Measurements from ENCODE around the gene ZDHHC8. TPM values are rescaled to one million over a fixed set of nuclear protein-coding genes. Genes with fewer than 3 reads are reported as not detected.

ZDHHC8 gene
- total and polyA plus RNA-seq, 10 donors, result 12.7 to 71.5 (median 33.6) TPM

DNA sequence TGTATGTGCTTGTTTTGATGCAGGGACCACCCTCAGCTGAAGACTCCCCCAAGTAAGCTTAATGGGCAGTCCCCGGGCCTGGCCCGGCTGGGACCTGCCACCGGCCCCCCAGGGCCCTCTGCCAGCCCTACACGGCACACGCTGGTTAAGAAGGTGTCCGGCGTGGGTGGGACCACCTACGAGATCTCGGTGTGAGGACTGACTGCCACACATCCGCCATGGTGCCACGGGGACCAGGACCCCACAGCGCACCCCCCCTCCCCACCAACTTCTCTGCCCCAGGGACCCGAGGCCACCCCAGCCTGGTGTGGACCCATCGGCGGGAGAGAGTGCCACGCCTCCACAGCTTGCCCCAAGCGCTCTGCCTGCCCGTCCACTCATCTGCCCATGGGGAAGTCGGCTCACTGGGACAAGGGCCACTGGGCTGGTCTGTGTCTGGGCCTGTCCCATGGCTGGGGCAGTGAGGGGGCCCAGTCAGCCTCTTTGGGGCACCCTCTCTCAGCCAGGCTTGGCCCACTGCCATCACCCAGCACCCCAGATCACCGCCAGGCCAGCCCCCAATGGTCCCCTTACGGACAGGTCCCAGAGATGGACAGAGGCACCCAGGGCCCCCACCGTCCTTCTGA is 13.7 kb downstream of the ZDHHC8 start:
- no peaks in the 10 kb centered on the region for H3K27me3 ChIP-seq (replicated peaks in 1 of 7)
- no peak for DNase-seq

DNA sequence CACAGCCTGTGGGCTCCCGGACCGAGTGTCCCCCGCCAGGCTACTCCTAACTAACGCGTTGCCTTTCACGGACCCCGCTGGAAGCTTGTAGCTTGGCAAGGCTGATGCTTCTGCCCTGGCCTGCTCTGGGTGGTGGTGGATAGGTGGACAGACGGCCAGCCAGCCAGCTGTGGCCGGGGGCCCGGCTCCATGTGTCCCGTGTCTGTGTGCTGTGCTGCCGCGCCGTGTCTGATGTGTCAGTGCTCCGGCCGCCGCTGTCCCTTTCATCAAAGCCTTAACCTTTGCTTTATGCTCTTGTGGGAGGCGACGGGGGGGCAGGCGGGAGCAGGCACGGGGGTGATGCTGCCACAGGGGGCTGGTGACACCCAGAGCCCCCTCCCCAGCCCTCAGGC is 14.2 kb downstream of the ZDHHC8 start:
- Histone ChIP-seq H3K9me3 (no peaks in the 10 kb centered on the region), H3K27me3 (replicated peaks in 1 of 7) (no peaks in the 10 kb centered on the region), H3K27ac (no peak overlapping the region), H3K36me3 (peaks cover 0 to 51% (median 15%) of the 10 kb centered on the region in 6 donors), H3K4me1 (peaks cover 0 to 9% (median 0%) of the 10 kb centered on the region in 6 donors), H3K4me3 (no peak overlapping the region)
- 88 to 94% (median 92%) methylated on average over 11 to 21 of the region's 21 CpGs for WGBS, 5 donors
- intact Hi-C loops (cut with DNase I; ENCODE audit: low total_unique reads), result no loop called here
- DNase-seq, result no peak
- TF ChIP-seq POLR2A (IDR thresholded peaks at IDR 0.05) (no peak), POLR2AphosphoS5 (IDR thresholded peaks at IDR 0.05) (peak in 1 of 3 donors; percentile 9), CTCF (IDR thresholded peaks at IDR 0.05 in 8 of 11, conservative IDR thresholded peaks at IDR 0.05 in 3 of 11) (no peak)

More for the DNA sequence above, 13.7 kb downstream of the ZDHHC8 start:
- Histone ChIP-seq H3K4me1 (peaks cover 0 to 9% (median 0%) of the 10 kb centered on the region in 6 donors), H3K4me3 (no peak overlapping the region), H3K36me3 (peaks cover 0 to 56% (median 16%) of the 10 kb centered on the region in 6 donors), H3K9me3 (no peaks in the 10 kb centered on the region), H3K27ac (no peak overlapping the region)
- TF ChIP-seq CTCF (IDR thresholded peaks at IDR 0.05 in 8 of 11, conservative IDR thresholded peaks at IDR 0.05 in 3 of 11) (no peak), POLR2AphosphoS5 (IDR thresholded peaks at IDR 0.05) (no peak), POLR2A (IDR thresholded peaks at IDR 0.05) (no peak)
- intact Hi-C loops (cut with DNase I; ENCODE audit: low total_unique reads), result no loop called here
- WGBS, 5 donors, result 91 to 96% (median 93%) methylated on average over 4 to 22 of the region's 22 CpGs

GRCh38 chr22:20146777-20147176 is 15.2 kb downstream of the ZDHHC8 start:
- WGBS, 5 donors, result 63 to 90% (median 77%) methylated on average over 15 to 22 of the region's 22 CpGs
- H3K9me3 ChIP-seq, result no peaks in the 10 kb centered on the region
- no peaks in the 10 kb centered on the region for H3K27me3 ChIP-seq (replicated peaks in 1 of 7)
- H3K27ac ChIP-seq, result no peak overlapping the region
- H3K4me1 ChIP-seq, result peaks cover 0 to 9% (median 0%) of the 10 kb centered on the region in 6 donors
- intact Hi-C loops (cut with DNase I; ENCODE audit: low total_unique reads), result no loop called here
- peaks cover 0 to 42% (median 15%) of the 10 kb centered on the region in 6 donors for H3K36me3 ChIP-seq
- no peak for DNase-seq
- TF ChIP-seq POLR2AphosphoS5 (IDR thresholded peaks at IDR 0.05) (no peak), CTCF (IDR thresholded peaks at IDR 0.05 in 8 of 11, conservative IDR thresholded peaks at IDR 0.05 in 3 of 11) (no peak), POLR2A (IDR thresholded peaks at IDR 0.05) (no peak)
- no peak overlapping the region for H3K4me3 ChIP-seq

DNA sequence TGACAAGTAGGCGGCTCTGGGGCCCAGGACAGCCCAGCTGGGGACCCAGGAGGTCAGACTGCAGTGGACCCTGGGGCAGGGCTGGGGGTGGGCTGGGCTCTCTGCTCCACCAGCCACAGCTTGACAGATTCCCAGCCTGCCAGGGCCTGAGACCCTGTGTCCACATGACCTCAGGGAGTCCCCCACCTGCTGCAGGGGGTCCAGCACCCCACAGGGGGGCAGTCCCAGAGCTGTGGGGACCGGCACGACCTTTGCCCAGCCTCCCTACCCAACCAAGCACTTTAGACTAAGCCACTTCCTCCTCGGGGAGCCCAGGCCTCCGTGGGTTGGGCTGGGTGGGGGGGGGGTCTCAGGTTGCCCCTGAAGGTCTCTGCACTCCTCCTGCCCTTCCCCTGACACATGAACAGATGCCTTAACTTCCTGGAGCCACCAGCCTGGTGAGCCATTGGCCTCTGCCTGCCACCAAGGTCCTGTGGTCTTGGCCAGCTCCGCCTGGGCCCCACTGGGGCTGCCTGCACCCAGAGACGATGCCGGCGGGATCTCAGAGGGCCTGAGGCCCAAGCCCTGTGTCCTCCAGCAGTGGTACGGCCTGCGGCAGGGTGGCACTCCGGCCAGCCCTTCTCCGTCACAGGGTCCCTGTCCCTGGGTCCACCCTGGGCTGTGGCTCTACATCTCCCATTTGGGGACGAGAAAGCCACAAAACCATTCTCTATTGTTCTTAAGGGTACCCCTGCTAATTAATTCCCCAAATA is 15.8 kb downstream of the ZDHHC8 start:
- Histone ChIP-seq H3K4me1 (peaks cover 0 to 9% (median 2%) of the 10 kb centered on the region in 6 donors), H3K9me3 (no peaks in the 10 kb centered on the region), H3K27me3 (replicated peaks in 1 of 7) (no peaks in the 10 kb centered on the region), H3K27ac (no peak overlapping the region), H3K36me3 (peaks cover 0 to 40% (median 14%) of the 10 kb centered on the region in 6 donors), H3K4me3 (no peak overlapping the region)
- no peak for DNase-seq
- intact Hi-C loops (cut with DNase I; ENCODE audit: low total_unique reads), result no loop called here
- TF ChIP-seq POLR2AphosphoS5 (IDR thresholded peaks at IDR 0.05) (no peak), POLR2A (IDR thresholded peaks at IDR 0.05) (no peak), CTCF (IDR thresholded peaks at IDR 0.05 in 8 of 11, conservative IDR thresholded peaks at IDR 0.05 in 3 of 11) (no peak)
- WGBS, 5 donors, result 58 to 85% (median 63%) methylated on average over 4 to 14 of the region's 14 CpGs
